Nephron progenitor cell (in vitro differentiated cells): Measurements from ENCODE around the gene STAT5A.
"Not testable (repeated sequence)": the region's sequence is repeated elsewhere in the genome, so short reads cannot be mapped to it uniquely, and the experiment has no call there.

Experiments
- DNase-seq: peaks from one replicate; pipeline ENCODE4 v3.0.0; 2021
- H3K27ac Mint-ChIP-seq: 2 replicates; pipeline ENCODE4 v1.8.0; 2021; ENCODE audit warnings: mild to moderate bottlenecking, moderate library complexity, mixed read lengths
- H3K27me3 Mint-ChIP-seq: 2 replicates; pipeline ENCODE4 v1.8.0; 2021; ENCODE audit warnings: mild to moderate bottlenecking, low read depth, mixed read lengths; ENCODE audit not compliant: poor library complexity
- H3K36me3 Mint-ChIP-seq: 2 replicates; pipeline ENCODE4 v1.8.0; 2021; ENCODE audit warnings: low read depth, mixed read lengths
- H3K4me1 Mint-ChIP-seq: 2 replicates; pipeline ENCODE4 v1.8.0; 2021; ENCODE audit warnings: mixed read lengths
- H3K4me3 Mint-ChIP-seq: 2 replicates; pipeline ENCODE4 v1.8.0; 2021; ENCODE audit warnings: mild to moderate bottlenecking, moderate library complexity, mixed read lengths
- H3K9me3 Mint-ChIP-seq: 2 replicates; pipeline ENCODE4 v1.8.0; 2021; ENCODE audit warnings: mild to moderate bottlenecking, moderate library complexity, mixed read lengths
- CTCF ChIP-seq: fragments of 200-600 bp; sonication (generic); IDR thresholded peaks from 2 replicates; pipeline ENCODE4 v1.5.0; 2021; ENCODE audit warnings: antibody characterized with exemption

The STAT5A gene

GRCh38 chr17:42290577-42290976, 2.3 kb downstream of the STAT5A start:
- no peak for DNase-seq
- Mint-ChIP-seq H3K9me3 (no peaks in the 10 kb centered on the region), H3K4me3 (no peak overlapping the region), H3K27ac (no peak overlapping the region), H3K4me1 (peaks cover 17% of the 10 kb centered on the region), H3K27me3 (peaks cover 85% of the 10 kb centered on the region), H3K36me3 (no peaks in the 10 kb centered on the region)
- TF ChIP-seq CTCF = no peak

GRCh38 chr17:42291129-42291528, 2.8 kb downstream of the STAT5A start:
- DNase-seq = no peak
- Mint-ChIP-seq H3K27me3 (peaks cover 86% of the 10 kb centered on the region), H3K4me1 (peaks cover 17% of the 10 kb centered on the region), H3K27ac (peak overlapping the region; percentile 22), H3K4me3 (no peak overlapping the region), H3K36me3 (no peaks in the 10 kb centered on the region), H3K9me3 (no peaks in the 10 kb centered on the region)
- no peak for TF ChIP-seq CTCF

GRCh38 chr17:42294469-42295398, 6.4 kb downstream of the STAT5A start:
- no peak for DNase-seq
- TF ChIP-seq CTCF = no peak
- Mint-ChIP-seq H3K9me3 (no peaks in the 10 kb centered on the region), H3K27ac (no peak overlapping the region), H3K4me3 (no peak overlapping the region), H3K36me3 (no peaks in the 10 kb centered on the region), H3K4me1 (peaks cover 5% of the 10 kb centered on the region), H3K27me3 (peaks cover 51% of the 10 kb centered on the region)

- H3K27ac Mint-ChIP-seq = no peak overlapping the region
- no peak overlapping the region for H3K4me3 Mint-ChIP-seq
- peaks cover 5% of the 10 kb centered on the region for H3K4me1 Mint-ChIP-seq
- DNase-seq = no peak
- no peak for TF ChIP-seq CTCF
- H3K27me3 Mint-ChIP-seq = peaks cover 38% of the 10 kb centered on the region
- H3K36me3 Mint-ChIP-seq = no peaks in the 10 kb centered on the region
- H3K9me3 Mint-ChIP-seq = no peaks in the 10 kb centered on the region
Observed at GRCh38 chr17:42296012-42296411, 7.7 kb downstream of the STAT5A start.

GRCh38 chr17:42297775-42298174, 9.5 kb downstream of the STAT5A start:
- DNase-seq, H3K9me3 Mint-ChIP-seq, H3K27ac Mint-ChIP-seq, H3K36me3 Mint-ChIP-seq, H3K4me1 Mint-ChIP-seq, H3K4me3 Mint-ChIP-seq: not testable (repeated sequence)
- H3K27me3 Mint-ChIP-seq = peaks cover 23% of the 10 kb centered on the region

GRCh38 chr17:42299361-42299760, 11.1 kb downstream of the STAT5A start:
- H3K4me1 Mint-ChIP-seq = peaks cover 21% of the 10 kb centered on the region
- not testable (repeated sequence) for H3K9me3 Mint-ChIP-seq, H3K4me3 Mint-ChIP-seq, H3K36me3 Mint-ChIP-seq, H3K27ac Mint-ChIP-seq, DNase-seq
- peaks cover 17% of the 10 kb centered on the region for H3K27me3 Mint-ChIP-seq

- H3K36me3 Mint-ChIP-seq, H3K27ac Mint-ChIP-seq: not testable (repeated sequence)
Observed at GRCh38 chr17:42299913-42300312, 11.6 kb downstream of the STAT5A start.

More at GRCh38 chr17:42299913-42300312, 11.6 kb downstream of the STAT5A start:
- DNase-seq, H3K9me3 Mint-ChIP-seq, H3K4me3 Mint-ChIP-seq: not testable (repeated sequence)
- H3K4me1 Mint-ChIP-seq = peaks cover 26% of the 10 kb centered on the region
- peaks cover 15% of the 10 kb centered on the region for H3K27me3 Mint-ChIP-seq
